B cell (primary cell): ENCODE results near the gene TEDC1. TPM values are rescaled to one million over a fixed set of nuclear protein-coding genes. Genes with fewer than 3 reads are reported as not detected.

Experiments
- ATAC-seq: fragments of 200-7000 bp; cut with Tn5 transposase; one replicate; pipeline ENCODE4 v1.10.0; 2021; ENCODE audit warnings: low read depth, mild to moderate bottlenecking, moderate number of reproducible peaks, moderate library complexity
- CTCF ChIA-PET: fragments of 350-600 bp; sonication (Branson Sonifier 250); formaldehyde crosslinking; loops from one replicate; lab custom pipeline; 2021; ENCODE audit warnings: antibody characterized with exemption, inconsistent platforms; lab: Charles Lee
- POLR2A ChIA-PET: fragments of 350-600 bp; sonication (Branson Sonifier 250); formaldehyde crosslinking; loops from one replicate; lab custom pipeline; 2021; ENCODE audit warnings: antibody characterized with exemption; lab: Charles Lee
- DNase-seq: peaks from one replicate; pipeline ENCODE4 v3.0.0; 2013
- H2AFZ ChIP-seq: 2 replicates; pipeline ENCODE4 v1.6.1; 2012; ENCODE audit warnings: mild to moderate bottlenecking, low read depth, low read length; ENCODE audit not compliant: insufficient read depth, poor library complexity, severe bottlenecking
- H3K27ac ChIP-seq, 2 donors: 1 replicate in 1 of 2; 2 replicates in 1 of 2; pipeline ENCODE4 v1.5.1; 2012 to 2013; ENCODE audit warnings: low read length in 2 of 2, mild to moderate bottlenecking in 2 of 2, moderate library complexity in 1 of 2
- H3K27me3 ChIP-seq, 4 experiments: fragments of 200-600 bp in 1 of 4; sonication (generic) in 1 of 4; replicated peaks in 1 of 4; 1 replicate in 2 of 4; 2 replicates in 2 of 4; pipeline versions ENCODE4 v1.6.1 to v1.7.0; 2013 to 2016; ENCODE audit warnings: low read length in 3 of 4, mild to moderate bottlenecking in 2 of 4, mixed read lengths in 1 of 4, moderate library complexity in 1 of 4; ENCODE audit not compliant: insufficient read depth in 4 of 4, control insufficient read depth in 3 of 4; ENCODE audit errors: control extremely low read depth in 1 of 4
- H3K36me3 ChIP-seq, 2 experiments: replicated peaks in 1 of 2; 1 replicate in 1 of 2; 2 replicates in 1 of 2; pipeline versions ENCODE4 v1.6.1 to v1.7.1; 2013; ENCODE audit warnings: low read length in 1 of 2; ENCODE audit not compliant: insufficient read depth in 2 of 2, control insufficient read depth in 1 of 2; ENCODE audit errors: control extremely low read depth in 1 of 2, extremely low read depth in 1 of 2
- H3K4me1 ChIP-seq, 2 donors: fragments of 200-600 bp in 1 of 2; sonication (generic) in 1 of 2; 1 replicate in 1 of 2; 2 replicates in 1 of 2; pipeline versions ENCODE4 v1.5.1 to v1.6.1; 2013 to 2017; ENCODE audit warnings: low read length in 2 of 2; ENCODE audit not compliant: control insufficient read depth in 2 of 2, insufficient read depth in 2 of 2
- H3K4me2 ChIP-seq: replicated peaks from 2 replicates; pipeline ENCODE3; 2012; ENCODE audit warnings: mild to moderate bottlenecking, low read depth, low read length; ENCODE audit not compliant: poor library complexity, severe bottlenecking
- H3K4me3 ChIP-seq, 5 experiments: fragments of 200-600 bp in 1 of 5; sonication (generic) in 1 of 5; 1 replicate in 3 of 5; 2 replicates in 2 of 5; pipeline versions ENCODE4 v1.5.1 to v1.7.0; 2011 to 2016; ENCODE audit warnings: low read length in 4 of 5, mild to moderate bottlenecking in 4 of 5, low read depth in 2 of 5, control low read depth in 1 of 5, moderate library complexity in 1 of 5; ENCODE audit not compliant: insufficient read depth in 1 of 5; ENCODE audit errors: control extremely low read depth in 1 of 5, extremely low read depth in 1 of 5
- H3K79me2 ChIP-seq: fragments of 200-600 bp; sonication (generic); one replicate; pipeline ENCODE4 v1.6.0; 2016; ENCODE audit warnings: low read length; ENCODE audit not compliant: control insufficient read depth, insufficient read depth
- H3K9ac ChIP-seq: fragments of 200-600 bp; sonication (generic); 2 replicates; pipeline ENCODE4 v1.6.1; 2017; ENCODE audit warnings: mild to moderate bottlenecking, low read length, moderate library complexity
- H3K9me3 ChIP-seq, 3 donors: one replicate each; pipeline versions ENCODE4 v1.6.1 to v1.7.1; 2013; ENCODE audit warnings: low read length in 2 of 3; ENCODE audit not compliant: control insufficient read depth in 2 of 3, insufficient read depth in 1 of 3; ENCODE audit errors: control extremely low read depth in 1 of 3
- H4K20me1 ChIP-seq: 2 replicates; pipeline ENCODE4 v1.6.0; 2012; ENCODE audit warnings: mild to moderate bottlenecking, low read length; ENCODE audit not compliant: insufficient read depth, control insufficient read depth, poor library complexity, severe bottlenecking
- H3K27ac Mint-ChIP-seq: one replicate; pipeline ENCODE4 v1.8.0; 2021; ENCODE audit warnings: mixed read lengths
- H3K27me3 Mint-ChIP-seq: one replicate; pipeline ENCODE4 v1.8.0; 2021; ENCODE audit warnings: mixed read lengths
- H3K4me1 Mint-ChIP-seq: one replicate; pipeline ENCODE4 v1.8.0; 2021; ENCODE audit warnings: mixed read lengths
- H3K4me3 Mint-ChIP-seq: one replicate; pipeline ENCODE4 v1.8.0; 2021; ENCODE audit warnings: mixed read lengths
- H3K9me3 Mint-ChIP-seq: one replicate; pipeline ENCODE4 v1.8.0; 2022; ENCODE audit warnings: mixed read lengths; ENCODE audit not compliant: insufficient read depth
- EZH2 ChIP-seq: IDR thresholded peaks from 2 replicates; pipeline ENCODE4 v1.6.1; 2012; ENCODE audit warnings: borderline replicate concordance, low read depth, mild to moderate bottlenecking, moderate library complexity, low read length; ENCODE audit not compliant: insufficient read depth, poor library complexity, severe bottlenecking
- WGBS: methylation state at CpG from one replicate; pipeline ENCODE4 v1.1.5; 2013; ENCODE audit warnings: missing lambda C conversion rate; ENCODE audit not compliant: insufficient coverage; 5-methylcytosine and 5-hydroxymethylcytosine counted together
- intact Hi-C: fragments of 100-400 bp; cut with micrococcal nuclease; formaldehyde crosslinking; loops from one replicate; pipeline ENCODE4 v1.10.0; 2022
- polyA plus RNA-seq: library from polyadenylated mRNA; depleted of rRNA; stranded (reverse); fragments of >200 nt; gene quantifications from 2 replicates; pipeline ENCODE4 v1.2.3, GENCODE V29; 2012
- total RNA-seq, 2 donors: library from RNA; stranded (reverse); fragments of 120-200 nt in 1 of 2; gene quantifications; 1 replicate in 1 of 2; 2 replicates in 1 of 2; pipeline versions ENCODE4 v1.2.3 to v1.2.4, GENCODE V29; 2013 to 2022
- TF ChIP-seq, protein P1 (sequence below): fragments of 200-600 bp; IDR thresholded peaks from one replicate; pipeline ENCODE4 v1.8.0; 2022; ENCODE audit warnings: antibody characterized with exemption, mild to moderate bottlenecking

Gene TEDC1
- total and polyA plus RNA-seq, 2 donors (not counting 1 experiment from before 2014, with no cell fraction given), result 19.7 to 22.2 TPM

DNA sequence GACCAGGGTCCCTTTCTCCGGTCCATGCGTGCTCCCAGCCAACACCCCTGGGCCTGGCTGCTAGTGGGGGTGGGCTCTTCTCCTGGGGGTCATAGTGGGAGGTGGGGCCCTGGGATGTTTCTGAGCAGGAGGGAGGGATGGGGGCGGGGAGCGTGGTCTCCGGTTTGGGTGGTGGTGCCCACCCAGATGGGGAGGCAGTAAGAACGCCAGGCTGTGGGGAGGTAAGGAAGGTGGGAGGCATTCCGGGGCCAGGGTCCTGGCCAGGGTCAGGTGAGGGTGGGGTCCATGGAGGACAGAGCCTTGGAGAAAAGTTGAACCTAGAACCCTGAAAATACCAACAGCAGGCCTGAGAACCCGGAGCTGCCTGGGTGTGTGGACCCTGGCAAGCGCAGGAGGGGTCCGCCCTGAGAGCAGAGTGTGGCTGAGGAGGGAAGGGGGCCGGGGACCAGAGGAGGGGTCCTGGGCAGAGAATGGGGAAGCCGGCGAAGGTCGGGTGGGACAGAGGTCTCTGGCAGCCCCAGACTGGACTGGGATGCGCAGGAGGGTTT, 10.8 kb upstream of the TEDC1 start:
- H3K4me1 Mint-ChIP-seq, result peaks cover 68% of the 10 kb centered on the region
- Histone ChIP-seq H3K4me2 (peak overlapping the region; percentile 100), H4K20me1 (peaks cover 5% of the 10 kb centered on the region), H3K4me1 (peaks cover 67 to 88% of the 10 kb centered on the region in 2 donors), H3K9ac (no peak overlapping the region), H3K79me2 (no peaks in the 10 kb centered on the region), H2AFZ (no peak overlapping the region), H3K36me3 (no peaks in the 10 kb centered on the region), H3K27me3 (peaks cover 0 to 22% (median 9%) of the 10 kb centered on the region in 4 experiments), H3K27ac (peak overlapping the region; percentile 12 to 99), H3K4me3 (no peak overlapping the region), H3K9me3 (peaks cover 0 to 31% (median 0%) of the 10 kb centered on the region in 3 donors)
- TF ChIP-seq EZH2, result no peak
- TF ChIP-seq, protein P1, sequence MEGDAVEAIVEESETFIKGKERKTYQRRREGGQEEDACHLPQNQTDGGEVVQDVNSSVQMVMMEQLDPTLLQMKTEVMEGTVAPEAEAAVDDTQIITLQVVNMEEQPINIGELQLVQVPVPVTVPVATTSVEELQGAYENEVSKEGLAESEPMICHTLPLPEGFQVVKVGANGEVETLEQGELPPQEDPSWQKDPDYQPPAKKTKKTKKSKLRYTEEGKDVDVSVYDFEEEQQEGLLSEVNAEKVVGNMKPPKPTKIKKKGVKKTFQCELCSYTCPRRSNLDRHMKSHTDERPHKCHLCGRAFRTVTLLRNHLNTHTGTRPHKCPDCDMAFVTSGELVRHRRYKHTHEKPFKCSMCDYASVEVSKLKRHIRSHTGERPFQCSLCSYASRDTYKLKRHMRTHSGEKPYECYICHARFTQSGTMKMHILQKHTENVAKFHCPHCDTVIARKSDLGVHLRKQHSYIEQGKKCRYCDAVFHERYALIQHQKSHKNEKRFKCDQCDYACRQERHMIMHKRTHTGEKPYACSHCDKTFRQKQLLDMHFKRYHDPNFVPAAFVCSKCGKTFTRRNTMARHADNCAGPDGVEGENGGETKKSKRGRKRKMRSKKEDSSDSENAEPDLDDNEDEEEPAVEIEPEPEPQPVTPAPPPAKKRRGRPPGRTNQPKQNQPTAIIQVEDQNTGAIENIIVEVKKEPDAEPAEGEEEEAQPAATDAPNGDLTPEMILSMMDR, result no peak
- peak overlapping the region; percentile 100 for H3K27ac Mint-ChIP-seq
- ATAC-seq (no peak), DNase-seq (no peak)
- peak overlapping the region; percentile 50 for H3K4me3 Mint-ChIP-seq
- 57% methylated on average over 14 of the region's 15 CpGs for WGBS
- intact Hi-C loops, result loop anchor here (10.0 kb wide), 1 partner anchor 415 kb away; the partner anchor contains the start of gene GPR132
- no peaks in the 10 kb centered on the region for H3K9me3 Mint-ChIP-seq
- POLR2A ChIA-PET, result interaction anchor here (0.6 to 2.7 kb wide), 5 partner anchors 10 to 179 kb away, joined by 3 to 39 read pairs (median 7); partner anchors contain the start of gene BRF1
- CTCF ChIA-PET, result interaction anchor here (0.7 to 7.3 kb wide), 19 partner anchors 8 to 191 kb away, joined by 3 to 121 read pairs (median 5); partner anchors contain the start of genes BRF1, TEDC1 and TEX22
- no peaks in the 10 kb centered on the region for H3K27me3 Mint-ChIP-seq
